GM18508 (cell line): ENCODE results near the gene AKAP13.

ENCODE experiments used
- ATAC-seq: cut with Tn5 transposase; IDR thresholded peaks from one replicate; pipeline ENCODE4 v1.9.1; 2021; ENCODE audit warnings: moderate number of reproducible peaks; ENCODE audit not compliant: insufficient read depth, unreplicated experiment

The AKAP13 gene

DNA sequence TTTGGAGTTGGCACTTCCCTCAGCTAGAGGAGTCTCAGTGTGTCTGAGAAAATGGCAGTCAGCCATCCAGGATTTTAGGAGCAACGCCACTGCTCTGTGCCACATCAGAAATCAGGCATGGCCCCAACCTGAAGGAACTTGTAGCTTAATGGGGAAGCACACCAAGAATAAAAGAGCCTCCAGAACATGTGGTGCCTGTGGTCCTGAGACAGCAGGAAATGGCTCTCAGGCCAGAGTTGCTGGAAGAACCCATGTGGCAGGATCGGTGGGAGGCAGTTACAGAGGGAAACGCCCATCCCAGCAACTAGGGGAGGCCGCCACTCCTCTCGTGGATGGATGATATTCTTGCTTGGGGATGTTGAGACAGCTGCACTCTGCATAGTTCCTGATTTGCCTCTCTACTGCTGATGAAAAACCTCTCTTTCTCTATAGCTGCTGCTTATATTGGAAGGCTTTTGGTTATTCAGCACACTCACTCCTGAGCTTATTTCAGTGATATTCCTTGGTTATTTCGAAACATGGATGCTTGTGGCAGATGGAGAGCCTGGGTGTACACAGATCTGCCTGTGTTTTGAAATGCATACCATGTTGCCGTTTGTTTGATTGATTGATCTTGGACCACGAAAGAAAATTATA lies 361.9 kb downstream of the AKAP13 start:
- ATAC-seq = no peak

DNA sequence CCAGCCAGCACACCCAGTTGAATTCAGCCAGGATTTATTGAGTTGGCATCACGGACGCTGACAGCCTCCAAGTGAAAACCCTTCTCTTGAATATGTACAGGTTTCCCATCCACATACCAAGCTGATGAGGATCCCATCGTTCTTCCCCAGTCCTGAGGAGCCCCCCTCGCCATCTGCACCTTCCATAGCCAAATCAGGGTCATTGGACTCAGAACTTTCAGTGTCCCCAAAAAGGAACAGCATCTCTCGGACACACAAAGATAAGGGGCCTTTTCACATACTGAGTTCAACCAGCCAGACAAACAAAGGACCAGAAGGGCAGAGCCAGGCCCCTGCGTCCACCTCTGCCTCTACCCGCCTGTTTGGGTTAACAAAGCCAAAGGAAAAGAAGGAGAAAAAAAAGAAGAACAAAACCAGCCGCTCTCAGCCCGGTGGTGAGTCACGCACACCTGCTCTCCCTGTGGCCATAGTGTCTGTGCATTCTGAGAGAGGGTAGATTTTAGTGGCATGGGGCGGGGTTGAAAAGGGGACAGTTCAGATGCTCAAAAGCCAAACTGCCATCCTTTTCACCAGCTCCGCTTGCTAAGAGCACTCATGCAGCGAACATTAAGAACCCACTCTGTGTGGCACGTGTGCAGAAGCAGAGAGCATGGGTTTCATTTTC lies 363.1 kb downstream of the AKAP13 start:
- ATAC-seq = no peak

DNA sequence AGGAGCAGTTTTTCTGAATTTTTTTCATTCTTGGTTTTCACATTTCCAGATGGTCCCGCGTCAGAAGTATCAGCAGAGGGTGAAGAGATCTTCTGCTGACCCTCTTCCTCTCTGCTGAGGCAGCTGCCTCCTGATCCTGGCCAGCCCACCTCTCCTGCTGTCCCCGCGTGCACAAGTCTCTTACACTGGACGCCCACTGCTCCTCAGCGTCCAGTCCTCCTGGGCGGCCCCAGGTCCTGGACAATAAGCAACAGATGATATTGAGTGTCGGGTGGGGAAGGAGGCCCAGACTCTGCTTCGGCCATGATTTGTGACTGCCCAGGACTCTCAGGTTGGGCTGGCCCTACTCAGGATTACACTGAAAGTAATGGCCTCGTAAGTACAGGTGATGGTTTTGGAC lies 364.2 kb downstream of the AKAP13 start:
- ATAC-seq = no peak

DNA sequence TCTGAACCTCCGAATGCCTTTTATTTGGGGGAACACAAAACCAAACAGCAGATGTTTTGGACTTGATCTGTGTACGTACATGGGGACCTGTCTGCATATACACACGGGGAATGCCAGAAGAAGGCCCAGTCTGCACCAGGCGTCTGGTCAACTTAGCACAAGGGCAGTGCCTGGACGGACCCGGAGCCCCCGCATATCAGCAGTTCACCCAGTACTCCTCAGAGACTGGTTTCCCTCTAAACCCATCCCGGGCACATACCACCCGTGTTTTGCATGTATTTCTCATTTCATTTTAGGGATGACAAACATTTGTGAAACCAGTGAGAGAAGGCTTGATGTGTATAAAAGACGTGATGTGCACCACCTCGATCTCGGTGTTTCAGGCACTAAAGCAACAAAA lies 364.6 kb downstream of the AKAP13 start:
- no peak for ATAC-seq

DNA sequence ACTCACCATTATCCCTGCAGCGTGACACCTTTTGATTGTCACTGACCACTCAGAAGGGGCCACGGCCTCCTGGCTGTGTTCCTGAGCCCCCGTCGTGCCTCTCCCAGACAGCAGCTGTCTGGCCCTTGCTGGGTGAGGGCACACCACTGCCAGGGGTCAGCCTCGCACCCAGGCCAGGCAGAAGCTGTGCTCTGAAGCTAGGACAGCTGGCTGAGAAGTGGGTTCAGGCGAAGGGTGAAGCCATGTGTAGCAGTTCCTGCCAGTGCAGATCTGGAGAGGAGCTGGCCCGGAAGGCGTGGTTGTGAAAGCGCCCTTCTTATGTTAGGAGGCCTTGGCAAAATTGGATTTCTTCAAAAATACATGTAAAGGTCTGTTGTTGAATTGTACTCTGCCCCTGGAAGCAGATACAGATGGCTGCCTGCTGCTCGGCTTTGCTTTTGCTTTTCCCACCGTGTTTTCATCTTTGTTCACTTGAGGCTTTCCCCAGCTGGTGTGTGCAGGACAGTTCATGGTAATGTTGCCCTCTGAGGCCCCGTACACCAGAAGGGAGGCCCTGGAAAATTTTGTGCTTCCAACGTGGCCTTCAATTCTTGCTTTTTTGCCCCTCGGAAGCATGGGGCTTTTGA lies 365.2 kb downstream of the AKAP13 start:
- no peak for ATAC-seq

DNA sequence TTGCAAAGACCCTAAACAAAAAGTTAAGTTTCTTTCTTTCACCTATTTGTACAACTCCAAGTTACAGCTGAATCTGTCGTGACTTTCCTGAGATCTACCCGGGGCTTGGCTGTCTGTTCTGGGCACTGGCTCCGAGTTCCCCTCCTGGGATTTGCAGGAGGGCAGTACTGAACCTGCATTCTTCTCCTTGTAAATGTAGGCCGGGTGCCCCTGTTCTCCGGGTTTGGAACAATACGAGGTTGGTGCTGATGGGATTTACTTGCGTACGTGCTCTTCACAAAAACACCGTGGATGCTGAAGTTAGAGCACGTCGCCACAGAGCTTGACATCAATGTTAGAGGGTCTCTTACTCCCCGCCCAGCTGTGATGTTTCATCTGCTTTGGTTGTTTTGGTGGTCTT lies 366.2 kb downstream of the AKAP13 start:
- no peak for ATAC-seq

DNA sequence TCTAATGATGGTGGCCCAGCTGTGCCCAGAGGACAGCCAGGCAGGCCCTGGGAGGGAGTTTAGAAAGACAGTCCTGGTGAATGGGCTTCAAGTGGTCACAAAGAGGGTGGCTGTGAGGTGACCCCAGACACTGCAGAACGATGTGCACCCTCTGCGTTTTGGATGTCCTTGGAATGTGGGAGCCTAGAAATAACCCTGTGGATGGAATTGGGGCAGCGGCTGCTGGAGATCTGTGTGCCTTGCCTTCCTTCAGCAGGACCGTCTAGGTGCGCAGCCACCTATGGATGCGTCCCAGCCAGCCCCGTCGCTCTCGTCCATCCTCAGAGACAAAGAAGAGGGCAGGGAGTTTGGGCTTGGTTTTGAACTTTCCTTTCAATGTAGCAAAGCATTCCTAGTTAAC lies 367.8 kb downstream of the AKAP13 start:
- no peak for ATAC-seq

DNA sequence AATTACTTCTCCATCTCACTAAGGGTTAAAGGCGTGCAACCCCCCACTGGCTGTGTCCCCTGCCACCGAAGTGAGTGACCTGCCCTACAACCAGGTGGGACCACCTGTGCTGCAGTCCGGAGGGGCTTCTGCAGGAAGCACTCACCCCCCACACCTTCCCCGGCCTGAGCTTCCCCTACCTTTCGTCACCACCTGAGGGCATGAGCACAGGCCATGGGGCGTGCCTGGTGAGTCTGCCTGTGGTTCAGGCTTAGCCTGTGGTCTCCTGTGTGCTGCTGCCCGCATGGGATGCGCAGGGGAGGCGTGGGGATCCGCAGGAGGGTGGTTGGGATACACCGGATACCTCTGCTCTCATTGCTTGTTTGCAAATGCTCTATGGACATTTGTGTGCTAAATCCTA lies 368.3 kb downstream of the AKAP13 start:
- ATAC-seq = no peak

DNA sequence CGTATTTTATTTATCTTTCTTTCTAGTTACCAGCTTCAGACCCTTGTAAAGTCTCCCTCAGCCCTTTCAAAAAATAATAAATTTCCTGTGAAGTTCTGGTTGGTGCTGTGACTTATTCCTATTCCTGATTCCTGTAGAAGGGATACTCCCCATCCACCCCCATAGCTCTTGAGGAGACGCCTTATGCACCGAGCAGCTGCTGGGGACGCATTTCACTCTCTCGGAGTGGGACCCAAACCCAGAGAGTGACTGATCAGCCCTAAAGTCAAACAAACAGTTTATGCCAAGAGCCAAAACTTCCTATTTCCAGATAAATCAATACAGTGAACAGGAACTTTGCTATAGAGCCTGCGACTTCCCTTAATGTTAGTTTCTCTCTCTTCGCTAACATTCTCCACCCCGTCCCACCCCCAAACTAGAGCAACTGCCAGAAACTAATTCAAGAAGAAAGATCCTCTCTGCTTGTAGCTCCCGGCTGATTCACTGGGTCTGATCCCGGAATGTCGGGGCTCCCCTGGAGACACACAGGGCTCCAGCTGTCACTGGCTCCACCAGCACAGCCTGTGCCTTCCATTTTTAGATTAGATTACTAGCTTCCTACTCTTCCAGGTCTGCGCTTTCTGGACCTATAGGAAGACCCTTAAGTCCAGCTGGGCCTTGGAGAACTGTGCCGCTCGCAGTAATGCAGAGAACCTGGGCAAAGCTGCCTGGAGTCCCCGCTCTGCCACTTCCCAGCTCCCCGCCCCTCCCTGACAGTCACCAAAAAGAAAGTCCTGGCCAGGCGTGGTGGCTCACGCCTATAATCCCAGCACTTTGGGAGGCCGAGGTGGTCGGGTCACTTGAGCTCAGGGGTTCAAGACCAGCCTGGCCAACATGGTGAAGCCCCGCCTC lies 369.1 kb downstream of the AKAP13 start:
- ATAC-seq = no peak

DNA sequence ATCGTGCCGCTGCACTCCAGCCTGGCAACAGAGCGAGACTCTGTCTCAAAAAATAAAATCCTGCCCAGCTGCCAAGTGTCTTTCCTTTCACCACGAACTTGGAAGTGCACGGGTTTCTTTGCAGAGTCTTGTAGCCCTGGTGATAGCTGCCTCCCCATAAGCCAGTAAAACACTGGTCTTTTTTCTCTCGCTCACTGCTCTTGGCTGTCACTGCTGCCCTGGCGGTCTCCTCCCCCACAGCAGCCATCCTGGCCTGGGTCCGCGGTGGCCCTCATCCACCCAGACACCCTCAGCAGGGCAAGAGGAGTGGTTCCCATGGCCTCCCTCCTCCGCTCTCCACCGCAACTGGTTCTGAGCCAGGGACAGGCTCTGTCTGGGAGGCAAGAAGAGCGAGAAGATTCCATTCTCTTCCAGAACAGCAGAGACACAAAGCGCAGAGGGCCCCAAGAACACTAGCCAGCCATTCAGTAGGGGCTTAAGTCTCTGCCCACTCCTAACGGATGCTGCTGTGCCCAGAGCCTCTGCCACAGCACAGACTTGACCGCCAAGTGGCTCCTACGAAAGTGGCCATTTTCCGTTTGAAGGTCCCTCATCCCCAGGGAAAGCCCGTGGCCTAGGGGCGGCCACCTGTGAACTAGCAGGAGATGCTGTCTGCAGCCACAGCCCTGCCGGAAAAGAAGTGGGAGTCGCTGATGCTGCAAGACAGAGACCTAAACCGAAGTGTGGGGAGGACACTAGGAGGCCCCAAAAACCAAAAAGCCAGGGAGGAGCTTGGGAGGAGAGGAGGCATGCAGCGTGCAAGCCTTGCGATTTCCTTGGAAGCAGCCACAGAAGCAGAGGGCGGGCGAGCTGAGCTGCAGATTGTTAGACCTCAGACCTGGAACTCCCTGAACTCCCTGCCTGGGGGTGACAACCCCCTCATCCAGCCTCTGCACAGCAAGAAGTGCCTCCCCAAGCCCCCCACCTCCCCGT lies 370.2 kb downstream of the AKAP13 start:
- ATAC-seq = no peak

DNA sequence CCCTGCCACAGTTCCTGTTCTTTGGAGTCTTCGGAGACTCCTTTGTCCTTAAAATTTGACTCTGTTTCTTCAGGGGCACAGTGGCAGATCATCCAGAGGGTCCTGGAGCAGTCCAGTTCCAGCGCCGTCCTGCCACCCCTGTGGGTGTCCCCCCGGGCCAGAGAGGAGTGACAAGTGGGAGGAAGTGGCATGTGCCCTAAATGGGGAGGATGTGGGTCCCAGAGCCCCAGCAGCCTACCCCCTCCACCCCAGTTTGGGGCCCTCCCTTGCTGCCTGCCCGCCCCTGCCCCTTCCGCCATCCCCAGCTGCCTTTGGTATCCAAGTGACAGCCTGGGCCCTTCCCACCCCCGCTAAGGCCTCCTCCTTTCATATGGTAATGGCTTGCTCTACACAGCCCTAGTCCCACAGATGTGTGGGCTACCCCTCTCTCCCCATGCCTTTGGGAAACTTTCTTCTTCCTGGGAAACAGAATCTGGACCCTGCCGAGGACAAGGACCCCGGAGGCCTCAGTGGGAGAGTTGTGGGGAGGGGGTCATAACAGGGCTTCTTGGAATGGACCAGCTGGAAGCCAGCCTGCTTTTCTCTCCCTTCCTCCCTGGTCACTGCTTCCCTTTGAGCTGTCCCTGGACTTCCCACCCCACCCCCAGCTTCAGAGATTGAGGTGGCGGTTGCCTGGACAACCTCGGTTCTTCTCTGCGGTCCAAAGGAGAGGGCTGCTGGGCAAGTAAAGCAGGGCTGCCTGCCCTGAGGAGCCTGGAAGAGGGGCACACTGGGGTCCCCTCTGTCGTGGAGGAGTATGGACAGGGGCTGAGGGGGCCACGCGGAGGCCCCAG lies 371.1 kb downstream of the AKAP13 start:
- ATAC-seq = no peak

DNA sequence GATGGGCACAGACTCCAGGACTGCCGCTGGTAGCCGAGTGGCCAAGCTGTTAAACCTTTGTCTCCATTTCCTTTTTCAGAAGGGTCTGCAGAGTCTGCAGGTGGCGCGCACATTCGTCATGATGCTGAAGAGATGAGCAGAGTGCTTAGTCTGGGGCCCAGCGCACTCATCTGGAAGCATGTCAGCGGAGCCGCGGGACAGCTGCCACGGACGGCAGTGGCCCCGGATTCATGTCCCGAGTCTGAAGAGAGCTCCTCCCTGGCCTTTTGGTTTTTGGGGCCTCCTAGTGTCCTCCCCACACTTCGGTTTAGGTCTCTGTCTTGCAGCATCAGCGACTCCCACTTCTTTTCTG lies 371.7 kb downstream of the AKAP13 start:
- no peak for ATAC-seq

DNA sequence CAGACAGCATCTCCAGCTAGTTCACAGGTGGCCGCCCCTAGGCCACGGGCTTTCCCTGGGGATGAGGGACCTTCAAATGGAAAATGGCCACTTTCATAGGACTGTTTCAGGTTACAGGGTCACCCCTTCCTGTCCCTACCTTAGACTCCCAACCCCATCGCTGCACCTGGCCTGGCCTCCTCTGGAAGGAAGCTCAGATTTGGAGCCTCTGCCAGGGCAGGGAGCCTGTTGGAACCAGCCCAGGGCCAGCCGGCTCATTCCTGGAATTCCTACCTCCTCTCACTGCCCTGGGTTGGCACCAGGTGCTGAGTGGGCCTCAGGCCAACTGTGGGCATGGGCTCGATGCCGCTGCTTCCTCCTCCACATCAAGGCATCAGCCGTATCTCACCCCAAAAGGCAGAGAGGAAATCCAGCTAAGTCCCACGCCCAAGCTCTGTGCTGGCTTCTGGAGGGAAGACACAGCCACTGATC lies 372.1 kb downstream of the AKAP13 start:
- ATAC-seq = no peak

DNA sequence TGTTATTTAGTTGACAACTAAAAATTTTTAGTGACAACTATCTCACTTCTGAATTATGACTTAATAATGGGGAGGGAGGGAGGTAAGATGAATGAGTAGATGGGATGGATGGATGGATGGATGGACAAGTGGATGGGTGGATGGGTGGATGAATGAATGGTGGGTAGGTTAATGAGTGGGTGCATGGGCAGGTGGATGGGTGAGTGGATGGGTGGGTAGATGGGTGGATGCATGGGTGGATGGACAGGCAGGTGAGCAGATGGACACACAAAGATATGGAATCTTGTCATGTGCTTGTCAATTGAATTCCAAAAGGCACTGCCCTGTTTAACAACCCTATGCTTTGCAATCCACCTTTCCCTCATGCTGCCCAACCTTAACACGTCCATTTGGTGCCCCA lies 372.9 kb downstream of the AKAP13 start:
- ATAC-seq = no peak

DNA sequence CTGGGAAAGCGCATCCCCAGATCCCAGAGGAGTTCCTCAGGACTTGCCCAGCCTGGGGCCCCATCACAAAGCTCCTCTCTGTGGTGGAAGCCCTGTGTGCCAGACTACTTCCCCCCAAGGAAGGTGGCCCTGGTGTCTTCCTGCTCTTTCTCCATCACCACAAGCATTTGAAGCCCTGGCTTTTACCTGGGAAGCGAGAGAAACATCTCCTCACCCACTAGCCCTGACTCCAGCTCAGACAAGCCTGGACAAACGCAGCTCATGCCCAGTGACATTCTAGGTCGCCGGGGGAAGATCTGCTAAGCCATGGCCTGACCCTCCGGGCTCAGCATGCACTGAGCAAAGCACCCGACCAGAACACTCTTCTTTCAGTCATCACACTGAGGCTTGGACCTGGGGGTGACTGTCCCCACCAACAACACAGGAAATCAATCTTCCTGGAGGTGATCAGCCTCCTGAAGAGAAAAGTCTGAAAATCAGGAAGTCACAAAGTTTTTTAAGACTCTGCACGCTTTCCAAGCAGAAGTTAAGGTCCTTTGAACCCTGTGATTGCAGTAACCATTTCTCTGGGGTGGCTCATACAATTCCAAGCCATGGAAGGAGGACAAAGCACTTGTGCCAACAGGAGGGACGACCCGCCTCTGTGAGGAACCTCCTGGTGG lies 373.5 kb downstream of the AKAP13 start:
- no peak for ATAC-seq

DNA sequence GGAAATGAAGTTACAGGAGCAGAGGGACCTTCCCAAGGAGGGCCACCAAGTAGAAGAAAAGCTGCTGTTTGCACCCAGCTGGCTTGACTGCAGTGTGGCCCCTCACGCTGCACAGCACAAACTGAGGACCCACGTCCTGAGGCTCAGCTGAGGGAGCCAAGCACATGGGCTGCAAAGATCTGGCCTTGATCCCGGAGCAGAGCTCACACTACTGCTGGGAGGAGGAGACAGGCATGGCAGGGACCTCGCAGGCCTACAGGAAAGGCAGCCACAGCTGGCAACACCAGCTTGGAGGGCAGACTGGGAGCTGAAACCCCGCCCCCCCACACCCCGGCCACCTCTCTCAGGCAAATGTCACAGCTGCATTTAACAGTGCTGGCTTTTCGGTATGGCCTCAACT lies 374.6 kb downstream of the AKAP13 start:
- no peak for ATAC-seq

DNA sequence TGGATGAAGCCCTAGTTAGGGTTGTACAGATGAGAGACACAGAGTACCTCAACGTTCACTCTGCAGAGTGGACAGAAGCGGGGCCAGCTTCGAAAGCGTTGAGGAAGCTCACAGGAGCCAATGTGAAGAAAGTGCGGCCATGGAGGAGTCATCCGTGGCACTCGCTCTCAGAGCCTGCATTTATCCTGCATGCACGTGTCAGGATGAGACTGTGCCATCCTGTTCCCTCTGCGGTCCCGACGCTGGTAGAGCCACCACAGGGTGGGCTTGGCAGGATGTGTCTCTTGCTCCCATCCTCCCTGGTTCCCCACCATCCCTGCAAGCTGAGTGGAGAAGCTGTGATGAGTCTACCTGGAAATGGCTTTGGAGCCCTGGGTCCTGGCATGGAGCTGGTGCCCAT lies 375.1 kb downstream of the AKAP13 start:
- ATAC-seq = no peak

DNA sequence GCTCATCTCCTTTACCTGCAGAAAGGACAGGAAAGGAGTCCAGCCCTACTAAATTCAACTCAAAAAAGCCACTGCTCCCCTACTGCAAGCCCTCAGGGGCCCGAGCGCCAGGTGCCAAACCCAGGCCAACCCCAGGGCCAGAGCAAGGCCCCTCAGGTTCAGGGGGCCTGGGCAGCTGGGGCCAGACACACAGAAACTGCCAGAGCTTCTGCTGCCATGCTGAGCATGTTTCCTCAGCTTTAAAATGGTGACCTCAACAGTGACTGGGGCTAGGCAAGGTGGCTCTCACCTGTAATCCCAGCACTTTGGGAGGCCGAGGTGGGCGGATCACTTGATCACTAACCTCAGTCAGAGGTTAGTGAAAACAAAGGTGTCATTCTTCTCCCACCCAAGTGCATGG lies 375.5 kb downstream of the AKAP13 start:
- ATAC-seq = no peak
